Smooth muscle cell (in vitro differentiated cells): ENCODE results near the gene BCDIN3D. TPM values are rescaled to one million over a fixed set of nuclear protein-coding genes. Genes with fewer than 3 reads are reported as not detected.

Experiments
- DNase-seq: peaks from one replicate; lab custom pipeline; 2025; ENCODE audit not compliant: unreplicated experiment; lab: John Stamatoyannopoulos, UW
- H2AFZ ChIP-seq: fragments of 200-600 bp; sonication (generic); 2 replicates; pipeline ENCODE4 v1.6.0; 2016; ENCODE audit warnings: antibody characterized with exemption, low read depth, mild to moderate bottlenecking
- H3F3A ChIP-seq: fragments of 200-600 bp; sonication (generic); 2 replicates; pipeline ENCODE4 v1.6.0; 2017; ENCODE audit warnings: antibody characterized with exemption, low read depth
- H3K27ac ChIP-seq: fragments of 200-600 bp; sonication (generic); 2 replicates; pipeline ENCODE4 v1.5.1; 2016; ENCODE audit warnings: low read depth, mild to moderate bottlenecking
- H3K27me3 ChIP-seq: fragments of 200-600 bp; sonication (generic); 2 replicates; pipeline ENCODE4 v1.6.1; 2016; ENCODE audit warnings: low read depth, mild to moderate bottlenecking
- H3K36me3 ChIP-seq: fragments of 200-600 bp; sonication (generic); 2 replicates; pipeline ENCODE4 v1.5.1; 2016; ENCODE audit warnings: low read depth
- H3K4me1 ChIP-seq: fragments of 200-600 bp; sonication (generic); 2 replicates; pipeline ENCODE4 v1.5.1; 2016; ENCODE audit warnings: low read depth
- H3K4me2 ChIP-seq: fragments of 200-600 bp; sonication (generic); 2 replicates; pipeline ENCODE4 v1.6.0; 2016; ENCODE audit warnings: mild to moderate bottlenecking
- H3K4me3 ChIP-seq: fragments of 200-600 bp; sonication (generic); 2 replicates; pipeline ENCODE4 v1.5.1; 2016; ENCODE audit warnings: mild to moderate bottlenecking
- H3K79me2 ChIP-seq: fragments of 200-600 bp; sonication (generic); 2 replicates; pipeline ENCODE4 v1.6.0; 2016; ENCODE audit warnings: low read depth, mild to moderate bottlenecking
- H3K9ac ChIP-seq: fragments of 200-600 bp; sonication (generic); 2 replicates; pipeline ENCODE4 v1.6.0; 2016; ENCODE audit warnings: low read depth
- H3K9me3 ChIP-seq: fragments of 200-600 bp; sonication (generic); replicated peaks from 2 replicates; pipeline ENCODE4 v1.5.1; 2016; ENCODE audit warnings: low read depth
- H4K20me1 ChIP-seq: fragments of 200-600 bp; sonication (generic); 2 replicates; pipeline ENCODE4 v1.6.0; 2016; ENCODE audit warnings: low read depth
- CTCF ChIP-seq: fragments of 200-600 bp; sonication (generic); IDR thresholded peaks from 2 replicates; pipeline ENCODE4 v1.5.1; 2017; ENCODE audit warnings: borderline replicate concordance, mild to moderate bottlenecking, antibody characterized with exemption; ENCODE audit not compliant: insufficient read depth, poor library complexity, severe bottlenecking
- WGBS: methylation state at CpG from one replicate; pipeline ENCODE4 v1.1.7; 2016; ENCODE audit warnings: low lambda C conversion rate; 5-methylcytosine and 5-hydroxymethylcytosine counted together
- polyA plus RNA-seq: library from polyadenylated mRNA; unstranded; fragments of >200 nt; fragmentation: Nextera tagmentation; extraction: Ambion mirVana; gene quantifications from 2 replicates; pipeline ENCODE4 v1.2.1, GENCODE V29; 2016
- total RNA-seq: library from RNA; depleted of rRNA; stranded (reverse); fragments of >200 nt; gene quantifications from 2 replicates; pipeline ENCODE4 v1.2.3, GENCODE V29; 2014

The BCDIN3D gene
- total and polyA plus RNA-seq, 2 experiments from 2014 or later: 2.9 to 3.4 TPM

GRCh38 chr12:49866859-49867569 is 24.1 kb upstream of the BCDIN3D start:
- Histone ChIP-seq H3K79me2 (no peaks in the 10 kb centered on the region), H3K9ac (no peak overlapping the region), H3K27ac (no peak overlapping the region)

GRCh38 chr12:49865782-49866135 is 22.9 kb upstream of the BCDIN3D start:
- Histone ChIP-seq H3F3A (peaks cover 14% of the 10 kb centered on the region), H2AFZ (no peak overlapping the region), H3K9ac (no peak overlapping the region), H3K27me3 (no peaks in the 10 kb centered on the region), H3K36me3 (no peaks in the 10 kb centered on the region), H3K9me3 (no peaks in the 10 kb centered on the region), H3K79me2 (no peaks in the 10 kb centered on the region), H3K4me1 (no peaks in the 10 kb centered on the region), H3K4me3 (no peak overlapping the region), H3K4me2 (no peak overlapping the region), H3K27ac (no peak overlapping the region), H4K20me1 (no peaks in the 10 kb centered on the region)
- DNase-seq: no peak
- no peak for TF ChIP-seq CTCF
- WGBS: 92% methylated on average over 8 of the region's 8 CpGs

More at GRCh38 chr12:49866859-49867569, 24.1 kb upstream of the BCDIN3D start:
- Histone ChIP-seq H3K9me3 (no peaks in the 10 kb centered on the region), H3K4me2 (peak overlapping the region; percentile 38), H3F3A (peaks cover 14% of the 10 kb centered on the region), H3K4me1 (no peaks in the 10 kb centered on the region), H3K36me3 (no peaks in the 10 kb centered on the region), H3K4me3 (no peak overlapping the region), H2AFZ (no peak overlapping the region), H3K27me3 (no peaks in the 10 kb centered on the region), H4K20me1 (no peaks in the 10 kb centered on the region)
- peak; percentile 96 for TF ChIP-seq CTCF
- WGBS: 41% methylated on average over 19 of the region's 19 CpGs
- DNase-seq: peak; percentile 53

- no peaks in the 10 kb centered on the region for H4K20me1 ChIP-seq
- H3K79me2 ChIP-seq: no peaks in the 10 kb centered on the region
- DNase-seq: no peak
- H2AFZ ChIP-seq: no peak overlapping the region
- H3K4me3 ChIP-seq: no peak overlapping the region
- H3K9me3 ChIP-seq: no peaks in the 10 kb centered on the region
- 84% methylated on average over 13 of the region's 13 CpGs for WGBS
- H3K27me3 ChIP-seq: no peaks in the 10 kb centered on the region
- H3K4me2 ChIP-seq: no peak overlapping the region
- no peak for TF ChIP-seq CTCF
- H3K36me3 ChIP-seq: no peaks in the 10 kb centered on the region
- peaks cover 14% of the 10 kb centered on the region for H3F3A ChIP-seq
- H3K27ac ChIP-seq: no peak overlapping the region
- no peak overlapping the region for H3K9ac ChIP-seq
- no peaks in the 10 kb centered on the region for H3K4me1 ChIP-seq
These were observed 22.3 kb upstream of the BCDIN3D start for GRCh38 chr12:49865109-49865781.

GRCh38 chr12:49864798-49865090 is 21.8 kb upstream of the BCDIN3D start:
- no peak for TF ChIP-seq CTCF
- WGBS: 82% methylated on average over 2 of the region's 2 CpGs
- H3K36me3 ChIP-seq: no peaks in the 10 kb centered on the region

More at GRCh38 chr12:49864798-49865090, 21.8 kb upstream of the BCDIN3D start:
- H3K4me1 ChIP-seq: no peaks in the 10 kb centered on the region
- H3K27me3 ChIP-seq: no peaks in the 10 kb centered on the region
- no peaks in the 10 kb centered on the region for H3K79me2 ChIP-seq
- H4K20me1 ChIP-seq: no peaks in the 10 kb centered on the region
- H3K4me2 ChIP-seq: no peak overlapping the region
- no peak overlapping the region for H2AFZ ChIP-seq
- H3K27ac ChIP-seq: no peak overlapping the region
- H3K9ac ChIP-seq: no peak overlapping the region
- H3K4me3 ChIP-seq: no peak overlapping the region
- DNase-seq: no peak
- H3K9me3 ChIP-seq: no peaks in the 10 kb centered on the region
- peaks cover 10% of the 10 kb centered on the region for H3F3A ChIP-seq
